Activated T-cell treated with anti-CD3 and anti-CD28 coated beads, Interleukin-2, amount 50 U/mL, for 24 hours (primary cell): Measurements from ENCODE around the gene SRGAP1.
"Not testable (repeated sequence)": the region's sequence is repeated elsewhere in the genome, so short reads cannot be mapped to it uniquely, and the experiment has no call there.

Source experiments
- DNase-seq: peaks from one replicate; pipeline ENCODE4 v3.0.0-alpha.2; 2020
- H3K27ac Mint-ChIP-seq: 2 replicates; pipeline ENCODE4 v1.8.0; 2020; ENCODE audit warnings: mild to moderate bottlenecking, mixed read lengths
- H3K27me3 Mint-ChIP-seq: 2 replicates; pipeline ENCODE4 v1.8.0; 2020; ENCODE audit warnings: mixed read lengths
- H3K36me3 Mint-ChIP-seq: 2 replicates; pipeline ENCODE4 v1.8.0; 2020; ENCODE audit warnings: low read depth, mixed read lengths
- H3K4me1 Mint-ChIP-seq: 2 replicates; pipeline ENCODE4 v1.8.0; 2020; ENCODE audit warnings: low read depth, mixed read lengths
- H3K4me3 Mint-ChIP-seq: 2 replicates; pipeline ENCODE4 v1.8.0; 2020; ENCODE audit warnings: mild to moderate bottlenecking, moderate library complexity, mixed read lengths
- H3K9me3 Mint-ChIP-seq: 2 replicates; pipeline ENCODE4 v1.8.0; 2020; ENCODE audit warnings: mixed read lengths

Gene SRGAP1

DNA sequence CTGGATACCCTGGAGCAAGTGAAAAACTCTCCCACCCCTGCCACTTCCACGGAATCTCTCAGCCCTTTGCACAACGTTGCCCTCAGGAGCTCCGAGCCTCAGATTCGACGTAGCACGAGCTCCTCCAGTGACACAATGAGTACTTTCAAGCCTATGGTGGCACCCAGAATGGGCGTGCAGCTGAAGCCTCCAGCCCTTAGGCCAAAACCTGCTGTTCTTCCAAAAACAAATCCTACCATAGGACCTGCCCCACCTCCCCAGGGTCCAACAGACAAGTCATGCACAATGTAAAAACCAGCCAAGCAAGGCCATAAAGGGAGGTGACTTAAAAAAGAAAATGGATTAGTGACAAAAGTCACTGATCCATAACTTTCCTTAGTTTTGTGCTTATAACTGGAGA lies 297.9 kb downstream of the SRGAP1 start:
- H3K36me3 Mint-ChIP-seq, result no peaks in the 10 kb centered on the region
- peaks cover 6% of the 10 kb centered on the region for H3K9me3 Mint-ChIP-seq
- peaks cover 1% of the 10 kb centered on the region for H3K4me1 Mint-ChIP-seq

DNA sequence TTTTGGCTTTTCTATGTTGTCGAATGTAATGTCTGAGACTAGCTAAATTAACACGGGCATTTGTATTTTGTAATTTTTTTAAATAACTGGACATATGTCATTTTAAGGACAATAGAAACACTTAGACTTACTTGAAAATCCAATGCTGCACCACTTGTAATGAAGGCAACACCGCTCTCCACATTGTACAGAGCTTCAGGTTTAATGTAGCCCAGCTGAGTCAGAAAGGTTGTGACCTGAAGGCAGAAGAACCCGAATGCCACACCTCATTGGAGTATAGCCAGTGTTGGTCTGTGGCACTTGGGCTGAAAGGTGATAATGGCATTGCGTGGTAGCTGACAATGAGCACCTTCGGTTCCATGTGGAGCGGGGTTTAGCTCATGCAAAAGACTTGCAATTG lies 298.3 kb downstream of the SRGAP1 start:
- peaks cover 3% of the 10 kb centered on the region for H3K4me1 Mint-ChIP-seq
- H3K27me3 Mint-ChIP-seq, result no peaks in the 10 kb centered on the region
- H3K9me3 Mint-ChIP-seq, result peaks cover 6% of the 10 kb centered on the region
- no peak overlapping the region for H3K27ac Mint-ChIP-seq
- no peak overlapping the region for H3K4me3 Mint-ChIP-seq
- no peak for DNase-seq
- no peaks in the 10 kb centered on the region for H3K36me3 Mint-ChIP-seq

More for the DNA sequence above, 297.9 kb downstream of the SRGAP1 start:
- no peak for DNase-seq
- no peak overlapping the region for H3K4me3 Mint-ChIP-seq
- no peaks in the 10 kb centered on the region for H3K27me3 Mint-ChIP-seq
- H3K27ac Mint-ChIP-seq, result no peak overlapping the region

DNA sequence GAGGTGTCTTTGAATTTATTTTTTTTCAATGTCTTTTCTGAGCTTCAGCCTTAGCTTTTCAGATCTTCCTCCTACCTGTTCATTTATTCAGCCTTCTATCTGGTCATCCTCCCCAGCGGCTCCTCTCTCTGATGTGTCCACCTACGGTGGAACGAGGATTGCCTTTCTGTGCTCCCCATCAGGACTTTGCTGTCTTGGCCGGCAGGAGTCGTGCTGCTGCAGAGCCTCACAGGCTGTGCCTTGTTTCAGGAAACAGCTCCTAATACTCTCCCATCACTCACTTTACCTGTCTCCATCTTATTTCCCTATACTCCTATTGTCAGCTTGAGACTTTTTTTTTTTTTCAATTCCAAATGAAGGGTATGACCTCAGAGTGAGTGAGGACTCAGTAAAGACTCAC lies 300.7 kb downstream of the SRGAP1 start:
- Mint-ChIP-seq H3K36me3 (no peaks in the 10 kb centered on the region), H3K27ac (no peak overlapping the region), H3K4me1 (peaks cover 3% of the 10 kb centered on the region), H3K9me3 (no peaks in the 10 kb centered on the region), H3K27me3 (no peaks in the 10 kb centered on the region), H3K4me3 (no peak overlapping the region)
- no peak for DNase-seq

DNA sequence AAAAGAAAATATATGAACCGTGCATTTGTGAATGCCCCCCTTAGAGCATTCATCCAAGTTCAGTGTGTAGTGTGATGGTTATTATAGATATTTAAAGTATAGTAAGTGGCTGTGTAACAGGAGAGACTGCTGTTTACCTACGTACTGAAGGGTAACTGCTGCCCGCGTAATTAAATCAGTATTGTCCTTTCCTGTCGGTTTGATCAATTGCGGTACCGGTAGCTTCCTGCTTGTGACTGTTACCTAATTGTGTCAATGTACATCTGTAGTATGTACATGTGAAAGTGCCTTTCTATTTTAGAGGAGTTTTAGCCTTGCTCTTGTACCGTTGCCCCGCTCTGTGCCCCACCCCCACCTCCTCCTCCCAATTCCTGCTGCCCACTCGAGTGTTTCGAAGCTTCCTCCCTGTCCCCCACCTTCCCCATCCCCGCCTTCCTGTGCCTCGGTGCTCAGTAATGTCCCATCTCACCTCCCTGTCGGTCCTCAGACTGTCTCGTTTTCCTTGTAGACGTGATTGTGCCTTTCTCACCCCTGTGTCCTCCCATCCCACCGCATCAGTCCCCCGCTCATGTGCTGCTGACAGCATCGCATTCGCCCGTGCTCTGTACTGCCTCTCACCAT lies 302.6 kb downstream of the SRGAP1 start:
- no peaks in the 10 kb centered on the region for H3K36me3 Mint-ChIP-seq
- DNase-seq, result no peak
- H3K27me3 Mint-ChIP-seq, result no peaks in the 10 kb centered on the region
- no peaks in the 10 kb centered on the region for H3K9me3 Mint-ChIP-seq
- H3K27ac Mint-ChIP-seq, result no peak overlapping the region
- H3K4me3 Mint-ChIP-seq, result no peak overlapping the region
- H3K4me1 Mint-ChIP-seq, result peaks cover 3% of the 10 kb centered on the region

DNA sequence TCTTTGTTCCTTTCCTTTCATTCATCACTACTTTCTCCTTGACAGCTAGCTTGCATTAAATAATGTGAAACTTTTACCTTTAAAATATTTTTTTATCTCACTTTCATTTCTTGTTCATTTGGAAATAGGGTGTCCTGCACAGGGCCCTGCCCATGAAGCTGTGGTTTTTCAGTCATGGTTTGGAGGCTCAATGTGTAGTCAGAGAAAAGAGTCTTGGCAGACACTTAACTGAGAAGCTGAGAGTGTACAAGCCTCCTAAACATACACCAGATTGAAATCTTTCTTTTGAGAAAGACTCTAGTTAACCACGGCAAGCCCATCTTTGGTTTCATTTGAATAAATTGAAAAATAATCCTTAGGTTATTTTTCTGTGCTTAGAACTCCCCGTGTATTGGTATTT lies 303.4 kb downstream of the SRGAP1 start:
- no peaks in the 10 kb centered on the region for H3K27me3 Mint-ChIP-seq
- no peak overlapping the region for H3K27ac Mint-ChIP-seq
- no peaks in the 10 kb centered on the region for H3K36me3 Mint-ChIP-seq
- H3K4me3 Mint-ChIP-seq, result no peak overlapping the region
- no peaks in the 10 kb centered on the region for H3K9me3 Mint-ChIP-seq
- no peak for DNase-seq
- H3K4me1 Mint-ChIP-seq, result peaks cover 3% of the 10 kb centered on the region

DNA sequence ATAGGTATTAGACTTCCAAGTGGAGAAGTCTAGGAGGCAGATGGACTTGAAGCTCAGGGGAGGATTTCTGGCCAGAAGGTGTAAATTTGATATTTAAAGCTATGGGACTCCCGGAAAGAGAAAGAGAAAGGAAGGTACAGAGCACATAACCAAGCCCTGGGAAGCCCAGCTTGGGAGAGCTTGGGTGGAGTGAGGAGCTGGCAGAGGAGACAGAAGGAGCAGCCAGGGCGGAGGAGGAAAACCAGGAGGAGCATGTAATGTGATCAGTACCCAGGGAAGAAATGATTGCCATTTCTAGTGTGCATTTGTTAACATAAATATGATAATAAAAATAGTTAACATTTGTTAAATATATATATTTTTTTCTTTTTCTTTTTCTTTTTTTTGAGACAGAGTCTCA lies 310.2 kb downstream of the SRGAP1 start:
- H3K9me3 Mint-ChIP-seq, result peaks cover 2% of the 10 kb centered on the region
- H3K27ac Mint-ChIP-seq, result no peak overlapping the region
- H3K36me3 Mint-ChIP-seq, result peaks cover 5% of the 10 kb centered on the region
- no peak for DNase-seq
- no peaks in the 10 kb centered on the region for H3K4me1 Mint-ChIP-seq
- H3K4me3 Mint-ChIP-seq, result no peak overlapping the region
- no peaks in the 10 kb centered on the region for H3K27me3 Mint-ChIP-seq

DNA sequence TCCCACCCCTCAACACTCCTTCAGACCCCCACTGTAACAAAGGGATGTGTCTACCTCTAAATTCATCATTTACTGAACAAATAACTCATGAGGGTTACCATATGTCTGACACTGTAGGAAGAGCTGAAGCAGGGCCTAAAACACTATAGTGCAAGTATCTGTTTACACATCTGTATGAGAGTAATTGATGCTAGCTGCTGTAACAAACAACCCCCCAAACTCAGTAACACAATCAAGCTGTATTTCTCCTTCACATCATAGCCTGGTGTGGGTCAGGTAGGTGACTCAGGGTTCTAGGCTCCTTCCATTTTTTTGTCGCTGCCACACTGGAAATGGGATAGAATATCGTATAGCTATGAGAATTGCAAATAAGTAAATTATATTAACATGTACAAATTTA lies 312.6 kb downstream of the SRGAP1 start:
- H3K4me3 Mint-ChIP-seq, result no peak overlapping the region
- H3K36me3 Mint-ChIP-seq, result peaks cover 5% of the 10 kb centered on the region
- H3K27ac Mint-ChIP-seq, result no peak overlapping the region
- H3K4me1 Mint-ChIP-seq, result no peaks in the 10 kb centered on the region
- peaks cover 2% of the 10 kb centered on the region for H3K9me3 Mint-ChIP-seq
- no peaks in the 10 kb centered on the region for H3K27me3 Mint-ChIP-seq
- DNase-seq, result no peak

DNA sequence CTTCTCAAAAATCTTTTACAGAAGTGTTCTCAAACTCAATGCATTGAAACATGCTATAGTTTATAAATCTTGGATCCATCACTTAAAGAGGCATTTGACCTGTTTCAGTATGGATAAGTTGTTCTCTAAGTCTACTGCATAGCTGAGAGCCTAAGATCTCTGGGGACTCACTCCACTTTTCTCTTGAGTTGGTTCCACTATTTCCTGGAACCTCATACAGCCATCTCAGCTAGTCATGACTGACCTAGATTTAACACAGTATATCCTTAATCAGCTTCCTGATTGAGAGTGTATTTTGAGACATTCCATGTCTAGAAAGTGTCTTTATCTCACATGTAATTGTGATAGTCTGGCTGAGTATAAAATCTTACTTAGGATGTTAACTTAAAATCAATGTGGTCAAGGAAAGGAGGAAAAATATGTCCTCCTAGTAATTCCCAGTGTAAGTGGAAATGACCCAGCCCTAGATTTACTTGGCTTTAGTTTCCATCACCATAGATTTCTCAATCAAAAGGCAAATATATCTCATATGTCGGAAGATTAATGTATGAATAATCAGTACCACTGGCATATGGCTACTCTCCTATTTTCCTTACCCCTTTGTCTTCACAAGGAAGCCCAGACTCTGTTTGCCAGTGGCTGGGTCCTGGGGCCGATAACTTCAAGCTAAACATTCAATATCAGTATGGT lies 315.7 kb downstream of the SRGAP1 start:
- Mint-ChIP-seq H3K4me1 (no peaks in the 10 kb centered on the region), H3K27ac (no peak overlapping the region), H3K4me3 (no peak overlapping the region), H3K9me3 (no peaks in the 10 kb centered on the region), H3K36me3 (peaks cover 6% of the 10 kb centered on the region), H3K27me3 (no peaks in the 10 kb centered on the region)
- no peak for DNase-seq

DNA sequence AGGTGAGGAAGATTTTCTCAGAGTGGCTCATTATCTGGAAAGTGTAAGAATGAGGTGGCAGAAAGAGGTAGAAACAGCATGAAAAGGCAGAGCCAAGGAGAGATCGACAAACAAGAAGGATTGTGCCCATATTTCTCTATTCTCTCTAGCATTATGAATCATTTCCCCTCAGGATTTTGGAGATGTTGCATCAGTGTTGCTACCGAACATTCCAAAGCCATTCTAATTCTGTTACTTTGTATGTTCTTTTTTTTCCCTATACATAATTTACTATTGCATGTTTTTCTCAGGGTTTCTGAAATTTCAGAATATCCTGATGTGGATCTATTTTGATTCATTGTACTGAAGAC lies 316.2 kb downstream of the SRGAP1 start:
- H3K27ac Mint-ChIP-seq, result no peak overlapping the region
- H3K4me3 Mint-ChIP-seq, result no peak overlapping the region
- no peak for DNase-seq
- peaks cover 6% of the 10 kb centered on the region for H3K36me3 Mint-ChIP-seq
- H3K4me1 Mint-ChIP-seq, result no peaks in the 10 kb centered on the region
- peaks cover 2% of the 10 kb centered on the region for H3K9me3 Mint-ChIP-seq
- H3K27me3 Mint-ChIP-seq, result no peaks in the 10 kb centered on the region

DNA sequence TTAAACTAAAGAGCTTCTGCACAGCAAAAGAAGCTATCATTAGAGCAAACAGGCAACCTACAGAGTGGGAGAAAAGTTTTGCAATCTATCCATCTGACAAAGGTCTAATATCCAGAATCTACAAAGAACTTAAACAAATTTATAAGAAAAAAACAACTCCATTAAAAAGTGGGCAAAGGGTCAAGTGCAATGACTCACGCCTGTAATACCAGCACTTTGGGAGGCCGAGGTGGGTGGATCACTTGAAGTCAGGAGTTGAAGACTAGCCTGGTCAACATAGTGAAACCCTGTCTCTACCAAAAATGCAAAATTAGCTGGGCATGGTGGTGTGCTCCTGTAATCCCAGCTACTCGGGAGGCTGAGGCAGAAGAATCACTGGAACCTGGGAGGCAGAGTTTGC lies 322.1 kb downstream of the SRGAP1 start:
- not testable (repeated sequence) for DNase-seq, H3K27ac Mint-ChIP-seq, H3K9me3 Mint-ChIP-seq, H3K36me3 Mint-ChIP-seq, H3K4me3 Mint-ChIP-seq, H3K27me3 Mint-ChIP-seq, H3K4me1 Mint-ChIP-seq

DNA sequence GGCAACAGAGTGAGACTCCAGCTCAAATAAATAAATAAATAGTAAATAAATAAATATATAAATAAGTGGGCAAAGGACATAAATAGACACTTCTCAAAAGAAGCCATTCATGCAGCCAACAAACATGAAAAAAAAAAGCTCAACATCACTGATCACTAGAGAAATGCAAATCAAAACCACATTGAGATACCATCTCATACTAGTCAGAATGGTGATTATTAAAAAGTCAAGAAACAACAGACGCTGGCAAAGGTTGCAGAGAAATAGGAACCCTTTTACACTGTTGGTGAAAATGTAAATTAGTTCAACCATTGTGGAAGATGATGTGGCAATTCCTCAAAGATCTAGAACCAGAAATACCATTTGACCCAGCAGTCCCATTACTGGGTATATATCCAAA lies 322.5 kb downstream of the SRGAP1 start:
- not testable (repeated sequence) for H3K4me3 Mint-ChIP-seq, H3K36me3 Mint-ChIP-seq, H3K9me3 Mint-ChIP-seq

DNA sequence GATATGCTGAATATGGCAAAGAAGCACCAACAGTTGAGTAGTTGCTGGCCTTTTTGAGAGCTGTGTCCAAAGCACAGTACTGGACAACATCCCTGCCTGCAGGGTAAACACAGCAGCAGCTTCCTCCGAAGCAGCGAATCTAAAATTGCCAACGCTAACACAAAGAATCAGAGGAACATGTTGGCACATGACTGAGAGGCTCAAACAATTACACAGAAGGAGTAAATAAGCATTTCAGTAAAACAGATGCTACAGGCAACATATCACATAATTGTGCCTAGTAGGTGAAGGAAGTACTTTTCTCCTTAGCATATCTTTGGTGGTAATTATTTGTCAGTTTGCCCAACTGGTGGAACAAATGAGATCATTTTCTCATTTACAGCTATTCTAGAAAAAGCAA lies 325.5 kb downstream of the SRGAP1 start:
- Mint-ChIP-seq H3K27ac (no peak overlapping the region), H3K27me3 (no peaks in the 10 kb centered on the region), H3K4me1 (no peaks in the 10 kb centered on the region), H3K36me3 (peaks cover 4% of the 10 kb centered on the region), H3K9me3 (peaks cover 4% of the 10 kb centered on the region), H3K4me3 (no peak overlapping the region)
- DNase-seq, result no peak

More for the DNA sequence above, 322.5 kb downstream of the SRGAP1 start:
- H3K4me1 Mint-ChIP-seq, H3K27me3 Mint-ChIP-seq, H3K27ac Mint-ChIP-seq, DNase-seq: not testable (repeated sequence)

DNA sequence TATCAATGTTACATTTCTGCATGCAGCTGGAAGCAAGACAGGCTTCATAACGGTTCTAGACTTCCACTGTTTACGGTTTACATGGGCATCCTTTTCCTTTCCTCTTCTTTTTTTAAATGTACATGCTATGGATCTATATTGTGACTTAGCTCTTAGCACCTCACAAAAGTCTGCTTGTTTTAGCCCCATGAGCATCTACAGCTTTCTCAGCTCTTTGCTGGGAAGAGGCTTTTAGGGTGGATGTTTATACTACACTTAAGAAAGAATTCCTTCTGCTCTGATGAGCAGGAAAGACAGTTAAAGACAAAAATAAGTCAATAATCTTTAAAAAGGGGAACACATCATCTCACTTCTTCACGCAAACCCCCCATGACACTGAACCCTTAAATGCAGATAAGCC lies 326.2 kb downstream of the SRGAP1 start:
- DNase-seq, result no peak
- H3K4me1 Mint-ChIP-seq, result no peaks in the 10 kb centered on the region
- H3K27me3 Mint-ChIP-seq, result no peaks in the 10 kb centered on the region
- peaks cover 2% of the 10 kb centered on the region for H3K9me3 Mint-ChIP-seq
- no peak overlapping the region for H3K4me3 Mint-ChIP-seq
- H3K36me3 Mint-ChIP-seq, result peaks cover 4% of the 10 kb centered on the region
- no peak overlapping the region for H3K27ac Mint-ChIP-seq

DNA sequence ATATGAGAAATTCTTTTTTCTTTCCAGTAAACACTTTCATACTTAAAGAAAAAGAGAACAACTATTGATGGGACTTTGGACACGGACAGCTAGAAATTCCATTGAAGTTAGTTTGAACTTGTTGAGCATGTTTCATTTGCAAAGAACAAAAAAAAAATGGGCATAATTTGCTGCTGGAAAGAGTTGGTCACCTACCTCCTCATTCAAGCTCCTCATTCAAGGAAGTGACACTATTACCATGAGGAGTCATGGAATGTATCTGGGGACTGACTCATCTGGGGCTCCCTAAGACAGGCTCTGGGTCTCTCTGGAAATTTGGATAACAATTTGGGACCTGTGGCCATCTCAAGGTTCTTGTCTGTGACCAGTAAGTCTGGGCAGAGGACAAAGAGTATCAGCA lies 327.2 kb downstream of the SRGAP1 start:
- Mint-ChIP-seq H3K9me3 (no peaks in the 10 kb centered on the region), H3K4me1 (no peaks in the 10 kb centered on the region), H3K4me3 (no peak overlapping the region), H3K27me3 (no peaks in the 10 kb centered on the region), H3K36me3 (peaks cover 4% of the 10 kb centered on the region), H3K27ac (no peak overlapping the region)
- no peak for DNase-seq

DNA sequence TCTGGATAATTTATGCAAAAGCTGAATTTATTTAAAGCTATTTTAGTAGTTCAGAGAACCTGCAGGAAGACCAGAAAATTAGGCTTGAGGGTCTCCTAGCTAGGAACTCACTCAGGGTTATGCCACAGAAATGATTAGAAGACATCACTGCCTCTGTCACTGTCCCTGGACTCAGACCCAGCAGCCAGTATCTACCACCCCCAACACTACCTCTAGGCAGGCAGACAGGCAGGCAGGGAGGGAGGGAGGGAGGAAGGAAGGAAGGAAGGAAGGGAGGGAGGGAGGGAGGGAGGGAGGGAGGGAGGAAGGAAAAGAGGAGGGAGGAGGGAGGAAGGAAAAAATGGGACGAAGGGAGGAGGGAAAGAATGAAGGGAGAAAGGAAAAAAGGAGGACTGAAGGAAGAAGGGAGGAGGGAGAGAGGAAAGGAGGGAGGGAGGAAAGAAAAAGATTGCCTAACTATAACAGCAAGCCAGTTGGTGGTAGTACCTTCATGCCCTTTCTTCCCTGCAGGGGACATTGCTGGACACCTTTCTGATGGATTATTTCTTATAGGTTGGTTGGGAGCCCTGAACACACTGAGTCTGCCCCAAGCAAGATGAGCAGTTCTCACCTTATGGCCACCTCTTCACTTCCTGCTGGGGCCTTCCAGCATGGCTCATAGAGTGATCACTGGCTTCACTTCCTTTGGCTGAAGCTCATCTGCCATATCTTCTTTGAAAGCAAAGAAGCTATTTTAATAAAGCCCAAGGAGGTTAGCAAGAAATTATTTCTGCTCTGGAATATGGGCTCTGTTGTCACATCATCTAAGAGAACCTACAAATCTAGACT lies 327.9 kb downstream of the SRGAP1 start:
- Mint-ChIP-seq H3K9me3 (no peaks in the 10 kb centered on the region), H3K36me3 (peaks cover 3% of the 10 kb centered on the region), H3K4me3 (no peak overlapping the region), H3K27ac (no peak overlapping the region), H3K27me3 (no peaks in the 10 kb centered on the region), H3K4me1 (no peaks in the 10 kb centered on the region)
- DNase-seq, result no peak
